ENCODE results near the gene PDZD8. TPM values are rescaled to one million over a fixed set of nuclear protein-coding genes. Genes with fewer than 3 reads are reported as not detected.

PDZD8 gene
- total RNA-seq, 4 donors from 2014 or later = 32.1 to 43.7 (median 38.0) TPM

DNA sequence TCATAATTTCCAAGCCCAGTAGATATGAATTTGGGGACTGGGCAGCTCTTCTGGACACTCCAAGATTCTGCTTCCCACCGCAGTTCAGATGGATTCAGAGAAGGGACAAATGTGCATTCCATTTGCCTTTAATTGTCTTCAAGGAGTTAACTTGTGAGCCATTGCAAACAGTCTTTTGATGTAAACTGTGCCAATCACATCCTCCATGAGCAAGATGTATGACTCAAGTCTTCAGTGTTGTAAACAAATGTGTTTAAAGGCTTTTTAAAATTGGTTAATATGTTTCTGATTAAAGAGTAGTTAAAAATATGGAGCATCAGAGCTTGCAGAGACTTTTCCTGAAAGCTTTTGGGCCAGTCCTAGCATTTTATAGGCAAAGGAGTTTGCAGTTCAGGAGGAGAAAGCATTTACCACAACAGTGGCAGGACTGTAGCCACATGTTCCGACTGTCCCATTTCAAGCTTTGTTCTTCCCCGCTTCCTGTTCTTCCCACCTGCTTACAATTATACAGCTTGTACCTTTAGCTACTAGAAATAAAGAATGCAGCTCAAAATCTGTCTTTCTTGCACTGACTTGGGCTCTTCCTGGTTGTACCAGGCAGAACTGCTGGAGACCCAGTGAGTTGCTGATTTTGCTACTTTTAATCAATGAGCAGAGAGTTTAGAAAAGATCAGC is 128.1 kb downstream of the PDZD8 start:
- peaks cover 0 to 47% (median 0%) of the 10 kb centered on the region in 4 donors for H3K27me3 ChIP-seq
- TF ChIP-seq POLR2AphosphoS5 (IDR thresholded peaks at IDR 0.05) (no peak), POLR2A (IDR thresholded peaks at IDR 0.05; ENCODE audit: low read depth) (no peak), EP300 (IDR thresholded peaks at IDR 0.05) (no peak), CTCF (IDR thresholded peaks at IDR 0.05) (no peak)
- WGBS = 67% methylated on average over 3 of the region's 3 CpGs
- no peak overlapping the region for H3K4me3 ChIP-seq
- H3K4me1 ChIP-seq = no peaks in the 10 kb centered on the region
- no peak for DNase-seq (ENCODE audit: extremely low spot score)
- no peaks in the 10 kb centered on the region for H3K9me3 ChIP-seq
- H3K36me3 ChIP-seq = no peaks in the 10 kb centered on the region
- no peak overlapping the region for H3K27ac ChIP-seq (replicated peaks in 1 of 4)
- intact Hi-C loops (cut with DNase I) = no loop called here

DNA sequence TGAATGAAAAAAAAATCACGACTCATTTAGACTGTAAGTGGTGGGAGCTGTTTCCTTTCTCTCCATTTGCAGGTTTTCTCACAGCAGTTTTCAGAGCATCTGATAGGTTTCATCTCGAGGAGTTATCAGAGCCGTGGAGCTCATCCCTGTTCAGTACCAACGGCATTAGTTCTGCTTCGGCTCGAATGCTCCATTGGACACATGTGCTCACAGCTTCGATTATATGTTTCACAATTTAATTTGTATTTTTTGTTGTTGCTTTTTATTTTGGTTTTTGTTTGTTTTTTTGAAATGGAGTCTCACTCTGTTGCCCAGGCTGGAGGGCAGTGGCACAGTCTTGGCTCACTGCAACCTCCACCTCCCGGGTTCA is 132.8 kb downstream of the PDZD8 start:
- Histone ChIP-seq H3K4me1 (peaks cover 4 to 16% (median 13%) of the 10 kb centered on the region in 4 donors), H3K27me3 (peaks cover 0 to 68% (median 14%) of the 10 kb centered on the region in 4 donors), H3K36me3 (no peaks in the 10 kb centered on the region), H3K27ac (replicated peaks in 1 of 4) (no peak overlapping the region), H3K4me3 (no peak overlapping the region), H3K9me3 (no peaks in the 10 kb centered on the region)
- intact Hi-C loops (cut with DNase I) = no loop called here
- TF ChIP-seq POLR2AphosphoS5 (IDR thresholded peaks at IDR 0.05) = no peak
- TF ChIP-seq EP300 (IDR thresholded peaks at IDR 0.05) = no peak
- TF ChIP-seq CTCF (IDR thresholded peaks at IDR 0.05) = no peak
- no peak for TF ChIP-seq POLR2A (IDR thresholded peaks at IDR 0.05; ENCODE audit: low read depth)
- WGBS = 86% methylated on average over 8 of the region's 8 CpGs
- DNase-seq (ENCODE audit: extremely low spot score) = no peak

DNA sequence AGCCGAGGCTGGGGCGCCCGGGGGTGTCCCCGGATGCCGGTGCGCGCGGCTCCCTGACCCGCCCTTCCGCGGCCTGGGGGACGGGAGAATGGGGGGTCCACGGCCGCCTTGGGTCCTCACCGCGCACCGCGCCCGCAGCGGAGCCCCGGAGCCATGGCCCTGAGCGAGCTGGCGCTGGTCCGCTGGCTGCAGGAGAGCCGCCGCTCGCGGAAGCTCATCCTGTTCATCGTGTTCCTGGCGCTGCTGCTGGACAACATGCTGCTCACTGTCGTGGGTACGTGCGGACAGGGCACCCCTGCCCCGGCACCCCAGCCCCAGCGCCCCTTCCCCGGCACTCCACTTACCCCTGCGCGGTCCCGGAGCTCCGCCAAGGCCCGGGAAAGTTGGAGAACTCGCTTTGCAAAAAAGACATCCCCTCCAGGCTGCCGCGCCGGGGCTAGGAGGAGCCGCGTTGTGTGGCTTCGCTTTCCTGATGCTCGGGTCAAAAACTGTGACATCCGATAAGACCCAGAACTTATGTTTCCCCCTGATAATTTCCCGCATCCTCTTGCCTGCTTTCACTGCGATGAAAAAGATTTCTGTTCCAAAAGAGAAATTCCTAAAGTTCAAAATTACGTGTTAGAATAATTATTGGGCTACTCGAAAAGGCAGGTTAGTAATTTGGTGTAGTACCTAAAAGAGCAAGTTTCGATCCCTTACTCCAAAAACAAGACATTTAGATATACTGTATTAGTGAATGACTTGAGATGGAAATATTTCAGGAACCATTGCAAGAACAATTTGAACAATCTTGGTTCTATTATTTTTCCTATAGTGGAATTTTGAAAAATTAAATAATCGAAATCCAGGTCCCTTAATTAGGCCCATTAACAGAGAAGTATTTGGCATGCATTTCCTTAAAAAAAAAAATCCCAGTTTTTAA is 133.4 kb downstream of the PDZD8 start:
- intact Hi-C loops (cut with DNase I) = no loop called here
- Histone ChIP-seq H3K4me3 (peak overlapping the region; percentile 31 to 35 (median 32)), H3K27ac (replicated peaks in 1 of 4) (no peak overlapping the region), H3K9me3 (no peaks in the 10 kb centered on the region), H3K36me3 (no peaks in the 10 kb centered on the region), H3K27me3 (peaks cover 0 to 68% (median 14%) of the 10 kb centered on the region in 4 donors), H3K4me1 (peaks cover 4 to 16% (median 13%) of the 10 kb centered on the region in 4 donors)
- WGBS = 21% methylated on average over 17 of the region's 56 CpGs
- DNase-seq (ENCODE audit: extremely low spot score) = no peak
- no peak for TF ChIP-seq EP300 (IDR thresholded peaks at IDR 0.05)
- TF ChIP-seq POLR2A (IDR thresholded peaks at IDR 0.05; ENCODE audit: low read depth) = no peak
- TF ChIP-seq CTCF (IDR thresholded peaks at IDR 0.05) = no peak
- TF ChIP-seq POLR2AphosphoS5 (IDR thresholded peaks at IDR 0.05) = no peak

- DNase-seq (ENCODE audit: extremely low spot score) = no peak
- TF ChIP-seq POLR2A (IDR thresholded peaks at IDR 0.05; ENCODE audit: low read depth) (no peak), CTCF (IDR thresholded peaks at IDR 0.05) (no peak), POLR2AphosphoS5 (IDR thresholded peaks at IDR 0.05) (no peak), EP300 (IDR thresholded peaks at IDR 0.05) (no peak)
Observed at GRCh38 chr10:117240621-117241529, 134.4 kb downstream of the PDZD8 start, which contains the start of gene SLC18A2. Gene SLC18A2 (plus strand): TSS chr10:117241114. CDS start chr10:117241694, 580 bp downstream.

More at GRCh38 chr10:117240621-117241529, 134.4 kb downstream of the PDZD8 start, which contains the start of gene SLC18A2:
- Histone ChIP-seq H3K36me3 (no peaks in the 10 kb centered on the region), H3K4me1 (peaks cover 4 to 16% (median 13%) of the 10 kb centered on the region in 4 donors), H3K9me3 (no peaks in the 10 kb centered on the region), H3K27me3 (peaks cover 0 to 71% (median 14%) of the 10 kb centered on the region in 4 donors), H3K4me3 (peak within 1 kb of the TSS; percentile 31 to 35 (median 32)), H3K27ac (replicated peaks in 1 of 4) (no peak within 1 kb of the TSS)
- intact Hi-C loops (cut with DNase I) = no loop called here
- WGBS = 23% methylated on average over 13 of the region's 93 CpGs
